Duodenal mucosa (tissue), 2 donors: ENCODE data around the gene ALK.

Experiments used
- H3K27ac ChIP-seq: one replicate; pipeline ENCODE4 v1.7.0; 2013; ENCODE audit warnings: low read depth, low read length
- H3K27me3 ChIP-seq, 2 donors: one replicate each; pipeline ENCODE4 v1.7.0; 2013; ENCODE audit warnings: low read length in 2 of 2, control low read depth in 1 of 2; ENCODE audit not compliant: insufficient read depth in 2 of 2, control insufficient read depth in 1 of 2
- H3K36me3 ChIP-seq, 2 donors: one replicate each; pipeline ENCODE4 v1.7.0; 2013; ENCODE audit warnings: low read length in 2 of 2, control low read depth in 1 of 2; ENCODE audit not compliant: insufficient read depth in 2 of 2, control insufficient read depth in 1 of 2
- H3K4me1 ChIP-seq, 2 donors: one replicate each; pipeline ENCODE4 v1.7.0; 2013; ENCODE audit warnings: low read length in 2 of 2, control low read depth in 1 of 2; ENCODE audit not compliant: insufficient read depth in 2 of 2, control insufficient read depth in 1 of 2
- H3K4me3 ChIP-seq, 2 donors: one replicate each; pipeline ENCODE4 v1.7.0; 2013; ENCODE audit warnings: low read length in 2 of 2, low read depth in 1 of 2
- H3K9ac ChIP-seq, 2 donors: one replicate each; pipeline ENCODE4 v1.7.0; 2013; ENCODE audit warnings: low read length in 2 of 2, low read depth in 1 of 2
- H3K9me3 ChIP-seq, 2 donors: one replicate each; pipeline ENCODE4 v1.7.0; 2013; ENCODE audit warnings: low read length in 2 of 2, control low read depth in 1 of 2; ENCODE audit not compliant: control insufficient read depth in 1 of 2

The ALK gene

DNA sequence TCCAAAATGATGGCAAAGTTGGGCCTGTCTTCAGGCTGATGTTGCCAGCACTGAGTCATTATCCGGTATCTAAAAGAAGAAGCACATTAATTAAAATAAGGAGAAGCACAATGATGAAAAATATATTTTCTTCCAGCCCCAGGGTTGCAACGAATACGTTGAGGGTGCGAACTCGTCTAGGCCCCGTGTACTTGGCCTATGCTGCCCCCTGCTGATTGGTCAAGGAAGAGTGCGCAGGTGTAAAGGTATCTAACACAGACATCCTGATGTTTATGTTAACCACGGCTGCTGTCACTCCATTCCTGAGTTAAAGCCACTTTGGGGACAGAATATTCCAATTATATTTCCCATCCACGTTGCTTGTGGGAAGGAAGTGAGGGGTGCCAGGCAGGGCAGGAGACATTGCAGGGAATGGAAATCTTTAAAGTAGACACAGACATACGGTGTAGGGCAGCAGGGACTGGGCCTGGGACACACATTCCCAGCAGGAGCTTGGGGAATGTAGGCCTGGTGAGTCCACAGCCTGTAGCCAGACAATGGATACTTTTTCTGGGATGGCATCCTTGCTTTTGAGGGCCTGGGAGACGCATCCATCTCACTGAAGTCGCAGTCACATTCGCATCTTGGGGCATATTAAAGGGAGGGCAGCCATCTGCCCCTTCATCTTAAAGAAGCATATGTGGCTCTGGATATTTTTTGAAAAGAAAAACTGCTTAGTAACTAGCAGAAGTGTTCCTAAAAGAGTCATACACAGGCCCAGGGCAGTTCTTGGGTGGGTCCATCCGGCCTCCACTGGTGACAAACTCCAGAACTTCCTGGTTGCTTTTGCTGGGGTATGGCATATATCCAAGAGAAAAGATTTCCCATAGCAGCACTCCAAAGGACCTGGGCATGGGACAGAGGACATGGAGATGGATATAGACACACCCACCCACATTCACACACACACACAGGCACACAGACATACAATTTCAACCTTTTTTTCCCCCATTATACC is 724.3 kb downstream of the ALK start:
- no peaks in the 10 kb centered on the region for H3K27me3 ChIP-seq
- no peaks in the 10 kb centered on the region for H3K4me1 ChIP-seq
- no peak overlapping the region for H3K27ac ChIP-seq
- no peak overlapping the region for H3K4me3 ChIP-seq
- no peaks in the 10 kb centered on the region for H3K36me3 ChIP-seq
- no peaks in the 10 kb centered on the region for H3K9me3 ChIP-seq
- H3K9ac ChIP-seq = no peak overlapping the region

DNA sequence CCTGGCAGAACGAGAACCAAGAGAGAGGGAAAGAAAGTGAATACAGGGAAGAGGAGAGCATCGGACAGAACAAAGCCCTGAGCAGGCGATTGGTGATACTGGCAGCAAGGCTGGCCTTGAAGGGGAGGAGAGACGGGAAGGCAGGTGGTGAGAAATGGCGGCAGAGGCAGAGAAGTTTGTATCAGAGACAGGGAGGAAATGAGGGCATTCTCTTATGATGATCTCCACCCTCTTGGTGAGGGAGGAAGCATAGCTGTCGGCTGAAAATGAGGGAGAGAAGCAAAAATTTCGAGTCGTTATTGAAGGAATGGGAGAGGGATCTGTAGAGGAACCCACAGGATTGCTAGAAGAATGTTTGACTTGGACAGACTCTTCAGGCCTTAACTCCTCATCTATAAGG is 725.6 kb downstream of the ALK start:
- Histone ChIP-seq H3K4me3 (no peak overlapping the region), H3K27ac (no peak overlapping the region), H3K4me1 (no peaks in the 10 kb centered on the region), H3K9ac (no peak overlapping the region), H3K9me3 (no peaks in the 10 kb centered on the region), H3K36me3 (no peaks in the 10 kb centered on the region), H3K27me3 (no peaks in the 10 kb centered on the region)

DNA sequence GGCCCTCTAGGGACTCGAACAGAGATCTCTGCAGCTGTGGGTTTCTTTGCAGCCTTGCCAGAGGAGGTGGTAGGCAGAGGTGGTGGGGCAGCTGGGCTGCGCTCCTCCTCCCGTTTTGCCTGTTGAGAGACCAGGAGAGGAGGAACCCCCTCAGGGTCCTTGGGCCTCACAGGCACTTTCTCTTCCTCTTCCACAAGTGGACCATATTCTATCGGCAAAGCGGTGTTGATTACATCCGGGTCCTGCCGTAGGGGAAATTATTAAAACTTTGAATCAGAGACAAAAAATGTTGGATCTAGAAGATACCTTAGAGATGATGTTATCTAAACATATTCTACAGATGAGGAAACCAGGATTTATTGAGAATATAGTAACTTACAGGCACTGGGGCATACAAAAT is 727.7 kb downstream of the ALK start:
- H3K36me3 ChIP-seq = no peaks in the 10 kb centered on the region
- no peaks in the 10 kb centered on the region for H3K9me3 ChIP-seq
- H3K4me1 ChIP-seq = no peaks in the 10 kb centered on the region
- no peak overlapping the region for H3K27ac ChIP-seq
- H3K9ac ChIP-seq = no peak overlapping the region
- H3K4me3 ChIP-seq = no peak overlapping the region
- no peaks in the 10 kb centered on the region for H3K27me3 ChIP-seq

DNA sequence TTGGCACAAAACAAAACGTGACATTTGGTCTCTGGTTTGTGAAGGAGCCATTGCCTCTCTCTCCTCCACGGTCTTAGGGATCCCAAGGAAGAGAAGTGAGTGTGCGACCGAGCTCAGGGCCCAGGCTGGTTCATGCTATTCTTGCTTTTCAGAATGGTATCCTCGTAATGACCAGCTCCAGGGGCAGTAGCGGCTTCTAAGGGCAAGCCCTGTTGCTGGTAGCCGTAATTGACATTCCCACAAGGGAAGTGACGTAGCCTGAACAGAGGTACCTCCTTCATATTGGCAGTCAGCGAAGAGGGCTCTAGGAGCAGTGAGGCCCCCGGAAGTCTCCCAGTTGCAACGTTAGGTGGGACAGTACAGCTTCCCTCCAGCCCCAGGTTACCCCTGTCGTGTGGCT is 728.3 kb downstream of the ALK start:
- H3K27ac ChIP-seq = no peak overlapping the region
- H3K9ac ChIP-seq = no peak overlapping the region
- H3K4me1 ChIP-seq = no peaks in the 10 kb centered on the region
- H3K27me3 ChIP-seq = no peaks in the 10 kb centered on the region
- no peak overlapping the region for H3K4me3 ChIP-seq
- H3K36me3 ChIP-seq = no peaks in the 10 kb centered on the region
- no peaks in the 10 kb centered on the region for H3K9me3 ChIP-seq

DNA sequence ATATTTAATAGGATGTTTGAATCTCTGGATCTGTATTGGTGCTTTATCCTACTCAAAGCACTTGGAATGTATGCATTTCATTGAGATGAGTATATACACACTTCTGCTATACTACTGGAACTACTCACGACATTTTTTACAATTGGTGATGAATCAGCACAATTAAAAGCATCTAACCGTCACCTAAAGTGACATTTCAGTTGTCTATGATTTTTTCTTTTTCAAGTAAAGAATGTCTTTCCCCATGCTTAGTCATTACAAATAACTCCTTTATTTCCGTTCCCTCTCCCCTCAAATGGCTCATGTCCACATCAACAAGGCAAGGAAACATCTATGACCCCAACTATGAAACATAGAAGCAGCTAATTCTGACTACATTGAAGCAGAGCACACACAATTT is 728.9 kb downstream of the ALK start:
- H3K9ac ChIP-seq = no peak overlapping the region
- no peak overlapping the region for H3K27ac ChIP-seq
- H3K36me3 ChIP-seq = no peaks in the 10 kb centered on the region
- no peaks in the 10 kb centered on the region for H3K27me3 ChIP-seq
- H3K4me1 ChIP-seq = no peaks in the 10 kb centered on the region
- no peaks in the 10 kb centered on the region for H3K9me3 ChIP-seq
- H3K4me3 ChIP-seq = no peak overlapping the region

DNA sequence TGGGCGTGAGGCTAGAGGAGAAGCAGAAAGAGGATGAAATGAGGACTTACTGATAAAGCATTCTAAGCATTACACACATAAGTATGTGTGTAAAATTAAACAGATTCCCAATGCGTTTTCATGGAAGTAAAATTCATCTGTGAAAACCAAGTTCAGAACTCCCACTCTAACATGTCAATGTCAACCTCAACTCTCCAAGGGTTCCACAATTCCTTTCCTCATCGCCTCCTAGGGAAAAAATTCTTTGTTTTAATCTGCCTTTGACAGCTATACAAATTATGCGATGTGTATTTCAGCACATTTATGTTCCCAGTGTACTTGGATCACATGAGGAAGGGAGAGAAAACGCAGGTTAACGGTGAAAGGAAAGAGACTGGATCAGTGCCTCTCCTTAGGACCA is 729.6 kb downstream of the ALK start:
- no peaks in the 10 kb centered on the region for H3K9me3 ChIP-seq
- no peak overlapping the region for H3K27ac ChIP-seq
- H3K27me3 ChIP-seq = no peaks in the 10 kb centered on the region
- H3K9ac ChIP-seq = no peak overlapping the region
- H3K4me1 ChIP-seq = no peaks in the 10 kb centered on the region
- no peaks in the 10 kb centered on the region for H3K36me3 ChIP-seq
- H3K4me3 ChIP-seq = no peak overlapping the region

DNA sequence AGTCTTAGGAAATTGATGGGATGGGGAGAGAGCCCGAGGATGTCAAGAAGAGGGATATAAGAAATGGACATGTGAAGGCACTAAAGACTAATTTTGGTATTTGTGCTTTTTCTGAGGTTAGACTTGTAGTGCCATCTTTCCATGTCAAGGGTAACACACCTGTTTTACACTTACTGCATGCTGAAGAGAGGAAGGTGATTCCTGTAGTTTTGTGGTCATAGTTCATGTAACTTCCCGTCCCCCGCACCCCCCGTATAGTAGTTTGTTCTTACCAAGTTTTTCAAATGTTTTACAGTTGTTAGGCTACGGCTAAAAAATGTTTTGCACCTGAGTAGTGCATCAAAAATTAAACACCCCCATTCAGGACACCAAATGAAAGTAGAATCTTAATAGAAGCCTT is 732.3 kb downstream of the ALK start:
- Histone ChIP-seq H3K9ac (no peak overlapping the region), H3K4me1 (no peaks in the 10 kb centered on the region), H3K36me3 (no peaks in the 10 kb centered on the region), H3K27ac (no peak overlapping the region), H3K9me3 (no peaks in the 10 kb centered on the region), H3K4me3 (no peak overlapping the region), H3K27me3 (no peaks in the 10 kb centered on the region)

DNA sequence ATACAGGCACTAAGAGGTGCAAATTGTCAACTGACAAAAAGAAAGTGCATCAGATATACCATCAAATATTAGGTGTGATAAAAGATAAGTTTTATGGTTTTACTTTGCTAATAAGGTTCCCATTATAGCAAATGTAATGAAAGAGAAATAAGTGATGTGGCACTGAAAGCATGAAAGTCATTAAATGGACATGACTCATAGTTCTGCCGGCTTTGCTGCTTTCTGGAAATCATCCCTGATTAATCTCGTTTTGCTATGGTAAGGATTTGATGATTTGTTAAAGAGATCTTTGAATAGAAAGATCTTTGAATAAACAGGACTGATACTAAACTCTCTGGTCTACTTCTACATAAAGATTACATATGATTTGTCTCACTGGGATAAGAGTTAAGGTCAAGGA is 733.5 kb downstream of the ALK start:
- no peak overlapping the region for H3K4me3 ChIP-seq
- H3K27ac ChIP-seq = no peak overlapping the region
- H3K36me3 ChIP-seq = no peaks in the 10 kb centered on the region
- no peaks in the 10 kb centered on the region for H3K4me1 ChIP-seq
- H3K9me3 ChIP-seq = no peaks in the 10 kb centered on the region
- H3K9ac ChIP-seq = no peak overlapping the region
- no peaks in the 10 kb centered on the region for H3K27me3 ChIP-seq

DNA sequence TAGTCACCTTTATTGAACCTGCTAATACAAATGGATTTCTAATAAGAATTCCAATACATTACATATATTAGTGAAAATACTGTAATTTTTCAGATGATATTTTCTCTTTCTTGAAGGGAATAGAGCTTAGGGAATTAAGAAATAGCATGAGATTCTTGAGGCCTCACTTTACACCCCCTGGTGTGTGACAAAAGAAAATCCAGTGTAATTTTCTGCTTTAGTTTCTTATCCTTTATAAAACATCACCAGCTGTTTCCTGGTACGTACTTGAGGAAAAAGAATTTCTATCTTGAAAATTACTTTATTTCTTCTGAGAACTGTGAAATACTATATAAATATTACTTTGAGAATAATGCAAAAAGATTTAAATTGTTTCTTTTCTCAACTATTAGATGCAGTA is 734.6 kb downstream of the ALK start:
- Histone ChIP-seq H3K36me3 (no peaks in the 10 kb centered on the region), H3K27ac (no peak overlapping the region), H3K4me3 (no peak overlapping the region), H3K27me3 (no peaks in the 10 kb centered on the region), H3K9ac (no peak overlapping the region), H3K9me3 (no peaks in the 10 kb centered on the region), H3K4me1 (no peaks in the 10 kb centered on the region)

DNA sequence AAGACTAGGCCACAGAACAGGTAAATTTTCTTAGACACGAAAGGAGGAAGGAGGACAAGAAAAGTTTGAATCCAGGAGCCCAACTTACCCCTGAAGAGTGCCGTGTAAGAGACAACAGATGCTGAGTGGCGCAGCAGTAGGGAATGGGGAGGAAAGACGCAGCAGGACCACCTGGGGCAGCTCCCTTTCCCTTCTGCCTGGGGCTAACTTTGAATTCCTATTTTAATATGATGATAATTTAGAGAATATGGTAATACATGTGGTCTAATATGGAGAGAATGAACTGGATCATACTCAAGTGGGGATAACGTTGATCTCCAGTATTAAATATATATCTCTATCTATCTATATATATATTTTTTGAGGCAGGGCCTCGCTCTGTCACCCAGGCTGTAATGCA is 736.9 kb downstream of the ALK start:
- Histone ChIP-seq H3K9me3 (no peaks in the 10 kb centered on the region), H3K9ac (no peak overlapping the region), H3K27ac (no peak overlapping the region)

More for the DNA sequence above, 736.9 kb downstream of the ALK start:
- H3K27me3 ChIP-seq = no peaks in the 10 kb centered on the region
- H3K4me1 ChIP-seq = no peaks in the 10 kb centered on the region
- H3K4me3 ChIP-seq = no peak overlapping the region
- H3K36me3 ChIP-seq = peaks cover 0 to 6% of the 10 kb centered on the region in 2 donors
